PC-3 (cell line): ENCODE data around the gene KRTAP6-2. TPM values are rescaled to one million over a fixed set of nuclear protein-coding genes. Genes with fewer than 3 reads are reported as not detected.
A peak's percentile ranks its signal among the peaks of the same experiment; 100 is the strongest.

Source experiments
- ATAC-seq: fragments of 200-7000 bp; cut with Tn5 transposase; 2 replicates; pipeline ENCODE4 v1.9.1; 2020; ENCODE audit warnings: mild to moderate bottlenecking, moderate library complexity
- BruUV-seq: library from RNA; stranded (reverse); fragments of 400-500 nt; replicated peaks from 2 replicates; lab custom pipeline; 2021; lab: Mats Ljungman, UMichigan
- CTCF ChIA-PET: fragments of 300-600 bp; sonication (Branson Sonifier 250); formaldehyde crosslinking; loops from one replicate; lab custom pipeline; 2022; ENCODE audit warnings: antibody characterized with exemption; lab: Charles Lee
- POLR2A ChIA-PET: fragments of 300-600 bp; sonication (Branson Sonifier 250); formaldehyde crosslinking; loops from one replicate; lab custom pipeline; 2022; ENCODE audit warnings: antibody characterized with exemption; ENCODE audit not compliant: unreplicated experiment; lab: Charles Lee
- DNase-seq: peaks from one replicate; pipeline ENCODE4 v3.0.0-alpha.2; 2015
- H2AFZ ChIP-seq: fragments of 300-600 bp; sonication (generic); 2 replicates; pipeline ENCODE4 v1.6.0; 2016; ENCODE audit warnings: antibody characterized with exemption, low read length
- H3F3A ChIP-seq: fragments of 300-600 bp; sonication (generic); one replicate; pipeline ENCODE4 v1.6.0; 2017; ENCODE audit warnings: antibody characterized with exemption, low read length, control low read depth, mild to moderate bottlenecking; ENCODE audit not compliant: unreplicated experiment
- H3K27ac ChIP-seq: fragments of 300-600 bp; sonication (generic); 2 replicates; pipeline ENCODE4 v1.5.1; 2016; ENCODE audit warnings: mild to moderate bottlenecking, low read length
- H3K27me3 ChIP-seq: fragments of 300-600 bp; sonication (generic); 2 replicates; pipeline ENCODE4 v1.6.1; 2016; ENCODE audit warnings: low read length, mixed read lengths
- H3K36me3 ChIP-seq: fragments of 300-600 bp; sonication (generic); 2 replicates; pipeline ENCODE4 v1.6.1; 2016; ENCODE audit warnings: low read depth, mixed run types, low read length, mixed read lengths
- H3K4me1 ChIP-seq: fragments of 300-600 bp; sonication (generic); 2 replicates; pipeline ENCODE4 v1.5.1; 2016; ENCODE audit warnings: low read length; ENCODE audit not compliant: insufficient read depth
- H3K4me2 ChIP-seq: fragments of 300-600 bp; sonication (generic); 2 replicates; pipeline ENCODE4 v1.6.0; 2016; ENCODE audit warnings: low read length
- H3K4me3 ChIP-seq: fragments of 300-600 bp; sonication (generic); 2 replicates; pipeline ENCODE4 v1.5.1; 2016; ENCODE audit warnings: mild to moderate bottlenecking, low read length, mixed read lengths
- H3K79me2 ChIP-seq: fragments of 300-600 bp; sonication (generic); 2 replicates; pipeline ENCODE4 v1.6.1; 2017; ENCODE audit warnings: low read length, mixed read lengths
- H3K9ac ChIP-seq: fragments of 300-600 bp; sonication (generic); 2 replicates; pipeline ENCODE4 v1.6.0; 2016; ENCODE audit warnings: mild to moderate bottlenecking, low read length
- H3K9me2 ChIP-seq: fragments of 300-600 bp; sonication (generic); replicated peaks from 2 replicates; pipeline ENCODE4 v1.6.1; 2016; ENCODE audit warnings: mixed run types, low read length, mixed read lengths
- H3K9me3 ChIP-seq: fragments of 300-600 bp; sonication (generic); 2 replicates; pipeline ENCODE4 v1.6.1; 2016; ENCODE audit warnings: low read length, mixed read lengths
- H4K20me1 ChIP-seq: fragments of 300-600 bp; sonication (generic); 2 replicates; pipeline ENCODE4 v1.6.1; 2016; ENCODE audit warnings: low read length, mixed read lengths
- CTCF ChIP-seq: fragments of 300-600 bp; sonication (generic); conservative IDR thresholded peaks from 2 replicates; pipeline ENCODE4 v1.5.1; 2017; ENCODE audit warnings: antibody characterized with exemption, low read depth, mild to moderate bottlenecking, low read length
- EZH2 ChIP-seq: fragments of 300-600 bp; sonication (generic); IDR thresholded peaks from one replicate; pipeline ENCODE4 v1.6.1; 2017; ENCODE audit warnings: antibody characterized with exemption, mild to moderate bottlenecking, low read length; ENCODE audit not compliant: unreplicated experiment
- EZH2phosphoT487 ChIP-seq: fragments of 300-600 bp; sonication (generic); IDR thresholded peaks from 2 replicates; pipeline ENCODE4 v1.6.1; 2018; ENCODE audit warnings: mild to moderate bottlenecking, antibody characterized with exemption, low read length, borderline replicate concordance
- intact Hi-C: fragments of 100-400 bp; cut with micrococcal nuclease; formaldehyde crosslinking; loops from 2 replicates; pipeline ENCODE4 v1.9.0; 2023
- total RNA-seq: library from RNA; depleted of rRNA; stranded (reverse); fragments of >200 nt; gene quantifications from 2 replicates; pipeline ENCODE4 v1.2.3, GENCODE V29; 2014

Gene KRTAP6-2
- total RNA-seq, 1 experiment from 2014 or later = not detected

- ChIA-PET POLR2A (no interaction called here), CTCF (no interaction called here)
- TF ChIP-seq EZH2 (no peak), CTCF (no peak), EZH2phosphoT487 (no peak)
- Histone ChIP-seq H3K9me2 (no peaks in the 10 kb centered on the region), H3F3A (no peaks in the 10 kb centered on the region), H4K20me1 (no peaks in the 10 kb centered on the region), H3K4me1 (no peaks in the 10 kb centered on the region), H2AFZ (no peak within 1 kb of the TSS), H3K4me2 (no peak within 1 kb of the TSS), H3K4me3 (no peak within 1 kb of the TSS), H3K9ac (no peak within 1 kb of the TSS), H3K79me2 (no peaks in the 10 kb centered on the region), H3K36me3 (no peaks in the 10 kb centered on the region), H3K27me3 (no peaks in the 10 kb centered on the region), H3K27ac (no peak within 1 kb of the TSS), H3K9me3 (no peaks in the 10 kb centered on the region)
- DNase-seq (no peak), ATAC-seq (no peak)
- BruUV-seq = no TSS peak
- intact Hi-C loops = no loop called here
Measured at GRCh38 chr21:30590297-30590696, 8.4 kb downstream of the KRTAP6-2 start, which contains the start of gene KRTAP22-2. KRTAP22-2 (minus strand) TSS chr21:30590397.

- H3F3A ChIP-seq = no peaks in the 10 kb centered on the region
- no peaks in the 10 kb centered on the region for H3K9me2 ChIP-seq
- ATAC-seq (no peak), DNase-seq (no peak)
- H3K4me3 ChIP-seq = no peak overlapping the region
- H3K9ac ChIP-seq = no peak overlapping the region
- no peak overlapping the region for H3K27ac ChIP-seq
- intact Hi-C loops = loop anchor here (10.0 kb wide), 1 partner anchor 58 kb away; no protein-coding TSS in a partner anchor
- H3K36me3 ChIP-seq = no peaks in the 10 kb centered on the region
- no peaks in the 10 kb centered on the region for H4K20me1 ChIP-seq
- BruUV-seq = no TSS peak
- no peaks in the 10 kb centered on the region for H3K79me2 ChIP-seq
- no peak overlapping the region for H3K4me2 ChIP-seq
- no peaks in the 10 kb centered on the region for H3K4me1 ChIP-seq
- no peaks in the 10 kb centered on the region for H3K9me3 ChIP-seq
- TF ChIP-seq EZH2 = no peak
- TF ChIP-seq EZH2phosphoT487 = no peak
- TF ChIP-seq CTCF = no peak
- H2AFZ ChIP-seq = no peak overlapping the region
- ChIA-PET CTCF (no interaction called here), POLR2A (no interaction called here)
- no peaks in the 10 kb centered on the region for H3K27me3 ChIP-seq
Measured at GRCh38 chr21:30582870-30583269, 15.8 kb downstream of the KRTAP6-2 start.

- ChIA-PET CTCF (no interaction called here), POLR2A (no interaction called here)
- H3K36me3 ChIP-seq = no peaks in the 10 kb centered on the region
- intact Hi-C loops = loop anchor here (10.0 kb wide), 1 partner anchor 55 kb away; no protein-coding TSS in a partner anchor
- H3K27ac ChIP-seq = no peak overlapping the region
- no peaks in the 10 kb centered on the region for H3F3A ChIP-seq
- H3K4me1 ChIP-seq = no peaks in the 10 kb centered on the region
- BruUV-seq = no TSS peak
- no peaks in the 10 kb centered on the region for H3K79me2 ChIP-seq
- H3K27me3 ChIP-seq = no peaks in the 10 kb centered on the region
- no peak overlapping the region for H2AFZ ChIP-seq
- H3K4me3 ChIP-seq = no peak overlapping the region
- no peaks in the 10 kb centered on the region for H3K9me2 ChIP-seq
- H4K20me1 ChIP-seq = no peaks in the 10 kb centered on the region
- H3K4me2 ChIP-seq = no peak overlapping the region
- no peaks in the 10 kb centered on the region for H3K9me3 ChIP-seq
- no peak overlapping the region for H3K9ac ChIP-seq
- TF ChIP-seq CTCF = no peak
- no peak for TF ChIP-seq EZH2
- no peak for TF ChIP-seq EZH2phosphoT487
- peak; percentile 49 for DNase-seq
- ATAC-seq = peak; percentile 73
Measured at GRCh38 chr21:30580132-30580531, 18.6 kb downstream of the KRTAP6-2 start.
